ENCODE measurements around the gene SPDYE11. TPM values are rescaled to one million over a fixed set of nuclear protein-coding genes. Genes with fewer than 3 reads are reported as not detected.
"Not testable (repeated sequence)": the region's sequence is repeated elsewhere in the genome, so short reads cannot be mapped to it uniquely, and the experiment has no call there.

SPDYE11 gene
- total RNA-seq, 1 experiment from 2014 or later: not detected

DNA sequence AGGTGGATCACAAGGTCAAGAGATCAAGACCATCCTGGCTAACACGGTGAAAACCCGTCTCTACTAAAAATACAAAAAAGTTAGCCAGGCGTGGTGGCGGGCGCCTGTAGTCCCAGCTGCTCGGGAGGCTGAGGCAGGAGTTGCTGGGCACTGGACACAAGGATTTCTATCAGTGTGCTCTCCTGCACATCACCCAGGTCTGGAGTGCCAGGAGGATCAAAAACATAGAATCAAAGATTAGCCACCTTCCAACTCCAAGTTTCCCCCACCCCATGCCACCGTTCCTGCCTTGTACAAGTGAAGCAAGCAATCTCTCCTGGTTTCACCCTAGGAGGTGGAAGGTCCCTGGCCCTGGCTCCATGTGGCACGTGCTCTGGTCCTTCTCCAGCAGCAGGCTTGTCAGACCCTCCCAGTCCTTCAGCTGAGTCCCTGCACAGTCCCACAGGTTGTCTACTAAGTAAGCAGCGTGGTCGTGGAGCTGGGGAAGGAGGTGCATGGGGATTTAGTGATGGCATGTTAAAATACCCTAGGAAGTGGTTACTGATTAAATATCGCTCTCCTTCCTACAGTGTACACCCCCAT, 59.7 kb downstream of the SPDYE11 start:
- not testable (repeated sequence) for H2BK15ac ChIP-seq (ENCODE audit: low read depth, low read length); H3K18ac ChIP-seq (ENCODE audit: insufficient read length, low read depth, low read length); H3K9me3 ChIP-seq (ENCODE audit: control insufficient read depth, low read depth, low read length); DNase-seq; H4K20me1 ChIP-seq (ENCODE audit: control insufficient read depth, insufficient read depth, insufficient read length); H2AK5ac ChIP-seq (ENCODE audit: insufficient read length, low read length); H4K8ac ChIP-seq (replicated peaks; ENCODE audit: insufficient read length, low read depth, low read length); H3K14ac ChIP-seq (ENCODE audit: insufficient read depth, low read length); H3K27me3 ChIP-seq (ENCODE audit: insufficient read depth, low read length); H2BK120ac ChIP-seq (ENCODE audit: low read depth, low read length, poor library complexity, severe bottlenecking); H3K27me3 Mint-ChIP-seq (ENCODE audit: low read depth); H3K4ac ChIP-seq (ENCODE audit: low read depth, low read length); H3K4me1 Mint-ChIP-seq; H3T11ph ChIP-seq (ENCODE audit: low read length); H2BK12ac ChIP-seq (ENCODE audit: insufficient read length, low read depth, low read length); H2AFZ ChIP-seq (ENCODE audit: low read length); H4K5ac ChIP-seq (ENCODE audit: insufficient read length, low read depth, low read length); H3K9me3 Mint-ChIP-seq; H3K36me3 Mint-ChIP-seq (ENCODE audit: insufficient read depth in 1 of 3, low read depth in 3 of 3); H3K23ac ChIP-seq (ENCODE audit: insufficient read length, low read depth, low read length); H3K4me1 ChIP-seq (ENCODE audit: insufficient read depth, low read length); H3K27ac ChIP-seq (ENCODE audit: insufficient read length, low read depth, low read length); H3K79me1 ChIP-seq (ENCODE audit: insufficient read depth, low read depth, low read length, poor library complexity, severe bottlenecking); H3K56ac ChIP-seq (ENCODE audit: insufficient read length, low read depth, low read length); H3K4me3 Mint-ChIP-seq; H3K27ac Mint-ChIP-seq; H3K23me2 ChIP-seq (ENCODE audit: insufficient read length, low read depth, low read length, poor library complexity, severe bottlenecking); H3K79me2 ChIP-seq (ENCODE audit: insufficient read depth, low read length); H3K9ac ChIP-seq (ENCODE audit: extremely low read depth, insufficient read length, low read length); H2BK5ac ChIP-seq (ENCODE audit: insufficient read length, low read length); H4K91ac ChIP-seq (ENCODE audit: insufficient read length, low read depth, low read length); H2BK20ac ChIP-seq (ENCODE audit: low read depth, low read length, poor library complexity, severe bottlenecking); H3K4me2 ChIP-seq (ENCODE audit: insufficient read depth, insufficient read length, low read length)
- no CpG with 5 or more reads among the region's 11 CpGs for WGBS (ENCODE audit: extremely low coverage, insufficient read length, low lambda C conversion rate)

Other genes starting within 250 kb of the SPDYE11 start
- 5.1 and 5.5 TPM in 2 replicates for gene TYW1B, start 229.7 kb downstream of the SPDYE11 start, total RNA-seq (2021)
- gene POM121, start 132.8 kb downstream of the SPDYE11 start, total RNA-seq (2021): 79.0 and 80.2 TPM in 2 replicates
- gene TRIM74, start 88.4 kb downstream of the SPDYE11 start, total RNA-seq (2021): 0.26 TPM in 1 of 2 replicates, not detected in the other
- not detected in 2 replicates for gene SPDYE8, start 28.1 kb downstream of the SPDYE11 start, total RNA-seq (2021)
- not detected in 2 replicates for gene SPDYE9, start 28.1 kb upstream of the SPDYE11 start, total RNA-seq (2021)

Measured in H9 (cell line).